Calu3 (cell line): ENCODE data around the gene DSC1. TPM values are rescaled to one million over a fixed set of nuclear protein-coding genes. Genes with fewer than 3 reads are reported as not detected.

Source experiments
- Bru-seq: library from RNA; stranded (reverse); fragments of 400-500 nt; gene quantifications from one replicate; lab custom pipeline; 2021; lab: Mats Ljungman, UMichigan
- BruChase-seq, 2 experiments: library from RNA; stranded (reverse); fragments of 400-500 nt; gene quantifications; one replicate each; lab custom pipeline; 2021; lab: Mats Ljungman, UMichigan
- BruUV-seq: library from RNA; stranded (reverse); fragments of 400-500 nt; replicated peaks from 2 replicates; lab custom pipeline; 2021; lab: Mats Ljungman, UMichigan
- CTCF ChIA-PET: fragments of 300-600 bp; sonication (Branson Sonifier 250); formaldehyde crosslinking; loops from one replicate; lab custom pipeline; 2022; ENCODE audit warnings: antibody characterized with exemption; lab: Charles Lee
- DNase-seq: peaks from one replicate; pipeline ENCODE4 v3.0.0; 2022
- H3K27ac Mint-ChIP-seq: one replicate; pipeline ENCODE4 v1.8.0; 2022; ENCODE audit warnings: mixed read lengths; ENCODE audit not compliant: unreplicated experiment
- H3K27me3 Mint-ChIP-seq: one replicate; pipeline ENCODE4 v1.8.0; 2022; ENCODE audit warnings: mixed read lengths; ENCODE audit not compliant: unreplicated experiment
- H3K36me3 Mint-ChIP-seq: one replicate; pipeline ENCODE4 v1.8.0; 2022; ENCODE audit warnings: mild to moderate bottlenecking, moderate library complexity, mixed read lengths; ENCODE audit not compliant: insufficient read depth, unreplicated experiment
- H3K4me1 Mint-ChIP-seq: one replicate; pipeline ENCODE4 v1.8.0; 2022; ENCODE audit warnings: mild to moderate bottlenecking, low read depth, mixed read lengths; ENCODE audit not compliant: unreplicated experiment
- H3K4me3 Mint-ChIP-seq: one replicate; pipeline ENCODE4 v1.8.0; 2022; ENCODE audit warnings: mild to moderate bottlenecking, low read depth, moderate library complexity, mixed read lengths; ENCODE audit not compliant: unreplicated experiment
- H3K9me3 Mint-ChIP-seq: one replicate; pipeline ENCODE4 v1.8.0; 2022; ENCODE audit warnings: low read depth, mixed read lengths; ENCODE audit not compliant: unreplicated experiment
- CTCF ChIP-seq: fragments of 200-600 bp; IDR thresholded peaks from one replicate; pipeline ENCODE4 v1.8.0; 2022; ENCODE audit warnings: antibody characterized with exemption; ENCODE audit not compliant: unreplicated experiment
- intact Hi-C: fragments of 100-400 bp; cut with micrococcal nuclease; formaldehyde crosslinking; loops from one replicate; pipeline ENCODE4 v1.10.0; 2022; ENCODE audit not compliant: unreplicated experiment
- long read RNA-seq: library from polyadenylated mRNA; stranded (forward); transcript quantifications from one replicate; pipeline ENCODE4 v2.0.0, GENCODE V29; 2022
- total RNA-seq: library from RNA; stranded (reverse); gene quantifications from 2 replicates; pipeline ENCODE4 v1.2.3, GENCODE V29; 2022

The DSC1 gene
- total RNA-seq (not detected in 2 replicates), Bru-seq, nascent RNA (percentile 9 among the genes with signal in this experiment), BruChase-seq, experiment 1, labeled RNA remaining after a 6-hour chase (not detected), BruChase-seq, experiment 2, labeled RNA remaining after a 2-hour chase (not detected)
- long read RNA-seq: 0 reads

- H3K36me3 Mint-ChIP-seq: no peaks in the 10 kb centered on the region
- peaks cover 11% of the 10 kb centered on the region for H3K4me1 Mint-ChIP-seq
- CTCF ChIA-PET: no interaction called here
- no peak for TF ChIP-seq CTCF
- BruUV-seq: no TSS peak
- no peak within 1 kb of the TSS for H3K27ac Mint-ChIP-seq
- intact Hi-C loops: no loop called here
- no peak within 1 kb of the TSS for H3K4me3 Mint-ChIP-seq
- no peak for DNase-seq
- H3K9me3 Mint-ChIP-seq: no peaks in the 10 kb centered on the region
- H3K27me3 Mint-ChIP-seq: no peaks in the 10 kb centered on the region
Observed at GRCh38 chr18:31162825-31163435, at the start of gene DSC1. DSC1 (minus strand) TSS chr18:31162856; CDS start chr18:31162594, 262 bp downstream.

GRCh38 chr18:31211047-31211446 is 48.4 kb upstream of the DSC1 start:
- H3K27ac Mint-ChIP-seq: no peak overlapping the region
- no peak for DNase-seq
- CTCF ChIA-PET: interaction anchor here (0.6 kb wide), 1 partner anchor 749 kb away, joined by 3 read pairs; no protein-coding TSS in a partner anchor
- H3K4me3 Mint-ChIP-seq: no peak overlapping the region
- H3K4me1 Mint-ChIP-seq: peaks cover 61% of the 10 kb centered on the region
- H3K36me3 Mint-ChIP-seq: peaks cover 11% of the 10 kb centered on the region
- no TSS peak for BruUV-seq
- no peak for TF ChIP-seq CTCF
- intact Hi-C loops: no loop called here
- peaks cover 3% of the 10 kb centered on the region for H3K9me3 Mint-ChIP-seq
- no peaks in the 10 kb centered on the region for H3K27me3 Mint-ChIP-seq

- TF ChIP-seq CTCF: no peak
- Mint-ChIP-seq H3K27me3 (no peaks in the 10 kb centered on the region), H3K4me3 (no peak overlapping the region), H3K27ac (no peak overlapping the region), H3K4me1 (peaks cover 77% of the 10 kb centered on the region), H3K36me3 (peaks cover 11% of the 10 kb centered on the region), H3K9me3 (no peaks in the 10 kb centered on the region)
- CTCF ChIA-PET: interaction anchor here (1.7 kb wide), 1 partner anchor 33 kb away, joined by 5 read pairs; no protein-coding TSS in a partner anchor
- DNase-seq: no peak
- no TSS peak for BruUV-seq
- intact Hi-C loops: loop anchor here (5.0 to 10.0 kb wide), 2 partner anchors 53 to 194 kb away; no protein-coding TSS in a partner anchor
Observed at GRCh38 chr18:31209041-31209440, 46.4 kb upstream of the DSC1 start.

- TF ChIP-seq CTCF: no peak
- no peak for DNase-seq
- Mint-ChIP-seq H3K4me1 (peaks cover 69% of the 10 kb centered on the region), H3K4me3 (peak overlapping the region; percentile 54), H3K27me3 (no peaks in the 10 kb centered on the region), H3K27ac (peak overlapping the region; percentile 74), H3K9me3 (no peaks in the 10 kb centered on the region), H3K36me3 (peaks cover 11% of the 10 kb centered on the region)
- intact Hi-C loops: loop anchor here (2.0 to 10.0 kb wide), 5 partner anchors 23 to 193 kb away; no protein-coding TSS in a partner anchor
- TSS peak; percentile 61 for BruUV-seq
- CTCF ChIA-PET: interaction anchor here (0.6 to 1.8 kb wide), 7 partner anchors 10 to 303 kb away, joined by 3 to 8 read pairs (median 5); no protein-coding TSS in a partner anchor
Observed at GRCh38 chr18:31207391-31207790, 44.7 kb upstream of the DSC1 start.
